A549 (cell line): ENCODE results near the gene MAPK11.

Experiments used
- BHLHE40 ChIP-seq: IDR thresholded peaks from 2 replicates; pipeline ENCODE4 v1.6.1; 2012; ENCODE audit warnings: low read depth, low read length, inconsistent platforms
- E2F6 ChIP-seq: IDR thresholded peaks from 2 replicates; pipeline ENCODE4 v1.6.1; 2012; ENCODE audit warnings: low read depth, borderline replicate concordance
- EP300 ChIP-seq, 2 experiments: fragments of >200 bp; sonication (Bioruptor Twin); formaldehyde crosslinking; IDR thresholded peaks; 2 replicates in 1 of 2; 3 replicates in 1 of 2; pipeline ENCODE4 v1.6.1; 2016 to 2017
- MAZ ChIP-seq: fragments of 150-350 bp; IDR thresholded peaks from 2 replicates; pipeline ENCODE4 v1.6.1; 2014; ENCODE audit warnings: antibody characterized with exemption, low read depth, low read length, borderline replicate concordance
- MYC ChIP-seq: IDR thresholded peaks from 2 replicates; pipeline ENCODE4 v1.6.1; 2012; ENCODE audit warnings: mild to moderate bottlenecking, inconsistent platforms, low read length, improper control_type of control experiment, borderline replicate concordance
- NR3C1 ChIP-seq: fragments of >200 bp; sonication (Bioruptor Twin); formaldehyde crosslinking; IDR thresholded peaks from 3 replicates; pipeline ENCODE4 v1.6.1; 2017
- PHF8 ChIP-seq: fragments of 200-600 bp; sonication (generic); IDR thresholded peaks from 2 replicates; pipeline ENCODE4 v1.6.1; 2016; ENCODE audit warnings: low read depth, mild to moderate bottlenecking, antibody characterized with exemption, moderate library complexity, borderline replicate concordance
- POLR2A ChIP-seq: IDR thresholded peaks from 2 replicates; pipeline ENCODE4 v1.6.1; 2012; ENCODE audit warnings: mild to moderate bottlenecking, low read length
- REST ChIP-seq: fragments of 200-600 bp; sonication (generic); IDR thresholded peaks from 2 replicates; pipeline ENCODE4 v1.6.1; 2016; ENCODE audit warnings: antibody characterized with exemption, mild to moderate bottlenecking, moderate library complexity
- SMC3 ChIP-seq: fragments of >200 bp; sonication (Bioruptor Twin); formaldehyde crosslinking; IDR thresholded peaks from 3 replicates; pipeline ENCODE4 v1.6.1; 2018; ENCODE audit warnings: inconsistent platforms
- TF ChIP-seq, protein P1 (sequence below): fragments of 450-650 bp; IDR thresholded peaks from 2 replicates; pipeline ENCODE4 v1.6.1; 2014; ENCODE audit warnings: antibody characterized with exemption
- TF ChIP-seq, protein P2 (sequence below): fragments of >200 bp; sonication (Bioruptor Twin); formaldehyde crosslinking; IDR thresholded peaks from 3 replicates; pipeline ENCODE4 v1.5.1; 2016

GRCh38 chr22:50311606-50312351 lies 41.6 kb upstream of the MAPK11 start:
- no peak for TF ChIP-seq MAZ
- TF ChIP-seq, protein P1, sequence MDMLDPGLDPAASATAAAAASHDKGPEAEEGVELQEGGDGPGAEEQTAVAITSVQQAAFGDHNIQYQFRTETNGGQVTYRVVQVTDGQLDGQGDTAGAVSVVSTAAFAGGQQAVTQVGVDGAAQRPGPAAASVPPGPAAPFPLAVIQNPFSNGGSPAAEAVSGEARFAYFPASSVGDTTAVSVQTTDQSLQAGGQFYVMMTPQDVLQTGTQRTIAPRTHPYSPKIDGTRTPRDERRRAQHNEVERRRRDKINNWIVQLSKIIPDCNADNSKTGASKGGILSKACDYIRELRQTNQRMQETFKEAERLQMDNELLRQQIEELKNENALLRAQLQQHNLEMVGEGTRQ: no peak
- TF ChIP-seq REST: no peak
- TF ChIP-seq, protein P2, sequence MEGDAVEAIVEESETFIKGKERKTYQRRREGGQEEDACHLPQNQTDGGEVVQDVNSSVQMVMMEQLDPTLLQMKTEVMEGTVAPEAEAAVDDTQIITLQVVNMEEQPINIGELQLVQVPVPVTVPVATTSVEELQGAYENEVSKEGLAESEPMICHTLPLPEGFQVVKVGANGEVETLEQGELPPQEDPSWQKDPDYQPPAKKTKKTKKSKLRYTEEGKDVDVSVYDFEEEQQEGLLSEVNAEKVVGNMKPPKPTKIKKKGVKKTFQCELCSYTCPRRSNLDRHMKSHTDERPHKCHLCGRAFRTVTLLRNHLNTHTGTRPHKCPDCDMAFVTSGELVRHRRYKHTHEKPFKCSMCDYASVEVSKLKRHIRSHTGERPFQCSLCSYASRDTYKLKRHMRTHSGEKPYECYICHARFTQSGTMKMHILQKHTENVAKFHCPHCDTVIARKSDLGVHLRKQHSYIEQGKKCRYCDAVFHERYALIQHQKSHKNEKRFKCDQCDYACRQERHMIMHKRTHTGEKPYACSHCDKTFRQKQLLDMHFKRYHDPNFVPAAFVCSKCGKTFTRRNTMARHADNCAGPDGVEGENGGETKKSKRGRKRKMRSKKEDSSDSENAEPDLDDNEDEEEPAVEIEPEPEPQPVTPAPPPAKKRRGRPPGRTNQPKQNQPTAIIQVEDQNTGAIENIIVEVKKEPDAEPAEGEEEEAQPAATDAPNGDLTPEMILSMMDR: no peak
- no peak for TF ChIP-seq EP300 (IDR thresholded peaks at IDR 0.05)
- TF ChIP-seq BHLHE40: no peak
- TF ChIP-seq MYC: no peak
- TF ChIP-seq POLR2A: no peak
- no peak for TF ChIP-seq E2F6
- TF ChIP-seq NR3C1: no peak
- no peak for TF ChIP-seq SMC3
- TF ChIP-seq PHF8: no peak
